Measurements from ENCODE around the gene MYOCD.

Gene MYOCD

DNA sequence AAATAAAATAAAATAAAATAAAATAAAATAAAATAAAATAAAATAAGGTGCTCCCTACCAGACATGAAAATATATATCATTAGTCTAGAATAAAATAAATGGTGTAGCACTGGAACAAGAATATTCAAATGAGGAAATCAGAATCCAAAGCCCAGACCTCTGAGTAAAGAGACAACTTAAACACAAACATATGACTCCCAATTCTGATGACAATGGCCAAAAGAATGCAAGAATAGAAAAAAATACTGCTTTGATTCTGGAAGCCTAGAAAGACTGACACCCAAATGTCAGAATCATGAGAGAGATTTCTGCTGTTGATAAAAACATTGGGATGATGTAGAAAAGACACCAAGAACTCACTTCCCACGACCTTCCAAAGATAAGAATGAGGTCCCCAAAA is 27.9 kb downstream of the MYOCD start:
- Histone ChIP-seq H3K9me3 (ENCODE audit: insufficient read depth, low read length, severe bottlenecking) (no peaks in the 10 kb centered on the region), H3K4me1 (ENCODE audit: insufficient read depth, low read length) (no peaks in the 10 kb centered on the region), H3K36me3 (ENCODE audit: insufficient read depth, low read length) (no peaks in the 10 kb centered on the region), H3K79me2 (ENCODE audit: insufficient read depth, low read length) (no peaks in the 10 kb centered on the region), H3K27ac (ENCODE audit: low read length) (no peak overlapping the region), H3K4me3 (ENCODE audit: low read depth in 1 of 2, low read length in 2 of 2) (no peak overlapping the region), H4K20me1 (ENCODE audit: insufficient read depth, low read length) (no peaks in the 10 kb centered on the region), H3K9ac (ENCODE audit: low read depth, low read length) (no peak overlapping the region), H2AFZ (ENCODE audit: low read depth, low read length) (no peak overlapping the region), H3K4me2 (ENCODE audit: insufficient read depth, low read length) (no peak overlapping the region), H3K27me3 (ENCODE audit: insufficient read depth, low read length, poor library complexity) (no peaks in the 10 kb centered on the region)
- no peak for DNase-seq
- no peak for TF ChIP-seq CTCF (IDR thresholded peaks at IDR 0.05; ENCODE audit: borderline replicate concordance, extremely low read depth, low read length, poor library complexity, severe bottlenecking)
- TF ChIP-seq EZH2 (IDR thresholded peaks at IDR 0.05; ENCODE audit: borderline replicate concordance, low read depth, low read length, severe bottlenecking), result no peak
- no peak for ATAC-seq (ENCODE audit: insufficient read depth, low read depth)

- ATAC-seq (ENCODE audit: insufficient read depth, low read depth) (no peak), DNase-seq (no peak)
- Histone ChIP-seq H3K4me1 (ENCODE audit: insufficient read depth, low read length) (no peaks in the 10 kb centered on the region), H3K4me2 (ENCODE audit: insufficient read depth, low read length) (no peak overlapping the region), H3K27ac (ENCODE audit: low read length) (no peak overlapping the region), H4K20me1 (ENCODE audit: insufficient read depth, low read length) (no peaks in the 10 kb centered on the region), H2AFZ (ENCODE audit: low read depth, low read length) (no peak overlapping the region), H3K9me3 (ENCODE audit: insufficient read depth, low read length, severe bottlenecking) (no peaks in the 10 kb centered on the region), H3K79me2 (ENCODE audit: insufficient read depth, low read length) (no peaks in the 10 kb centered on the region), H3K9ac (ENCODE audit: low read depth, low read length) (no peak overlapping the region), H3K4me3 (ENCODE audit: low read depth in 1 of 2, low read length in 2 of 2) (no peak overlapping the region), H3K36me3 (ENCODE audit: insufficient read depth, low read length) (no peaks in the 10 kb centered on the region), H3K27me3 (ENCODE audit: insufficient read depth, low read length, poor library complexity) (no peaks in the 10 kb centered on the region)
- TF ChIP-seq CTCF (IDR thresholded peaks at IDR 0.05; ENCODE audit: borderline replicate concordance, extremely low read depth, low read length, poor library complexity, severe bottlenecking), result no peak
Measured at GRCh38 chr17:12706070-12706469, 40.4 kb downstream of the MYOCD start.

GRCh38 chr17:12709063-12709462 is 43.4 kb downstream of the MYOCD start:
- Histone ChIP-seq H4K20me1 (ENCODE audit: insufficient read depth, low read length) (no peaks in the 10 kb centered on the region), H3K27ac (ENCODE audit: low read length) (no peak overlapping the region), H3K4me1 (ENCODE audit: insufficient read depth, low read length) (no peaks in the 10 kb centered on the region), H3K27me3 (ENCODE audit: insufficient read depth, low read length, poor library complexity) (no peaks in the 10 kb centered on the region), H3K9ac (ENCODE audit: low read depth, low read length) (no peak overlapping the region), H3K79me2 (ENCODE audit: insufficient read depth, low read length) (no peaks in the 10 kb centered on the region), H3K4me2 (ENCODE audit: insufficient read depth, low read length) (no peak overlapping the region), H3K4me3 (ENCODE audit: low read depth in 1 of 2, low read length in 2 of 2) (no peak overlapping the region), H3K36me3 (ENCODE audit: insufficient read depth, low read length) (no peaks in the 10 kb centered on the region), H3K9me3 (ENCODE audit: insufficient read depth, low read length, severe bottlenecking) (no peaks in the 10 kb centered on the region), H2AFZ (ENCODE audit: low read depth, low read length) (no peak overlapping the region)
- ATAC-seq (ENCODE audit: insufficient read depth, low read depth) (no peak), DNase-seq (no peak)
- no peak for TF ChIP-seq EZH2 (IDR thresholded peaks at IDR 0.05; ENCODE audit: borderline replicate concordance, low read depth, low read length, severe bottlenecking)
- TF ChIP-seq CTCF (IDR thresholded peaks at IDR 0.05; ENCODE audit: borderline replicate concordance, extremely low read depth, low read length, poor library complexity, severe bottlenecking), result no peak

DNA sequence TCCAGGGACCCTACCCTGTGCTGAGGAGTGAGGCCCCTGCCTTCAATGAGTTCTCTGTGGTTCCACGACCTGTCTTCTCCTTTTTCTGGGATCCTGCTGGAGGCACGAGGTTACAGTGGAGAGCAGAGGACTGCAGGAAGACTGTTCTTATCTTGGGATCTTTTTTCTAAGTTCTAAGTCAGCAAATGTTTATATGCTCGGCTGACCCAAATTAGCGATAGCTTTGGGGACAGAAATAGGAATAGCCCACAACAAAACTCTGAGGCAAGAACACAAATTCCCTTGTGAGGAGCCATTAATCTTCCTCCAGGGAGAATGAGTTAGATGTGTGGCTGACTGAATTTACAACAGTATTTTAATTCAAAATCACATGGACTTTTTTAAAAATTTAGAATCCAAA is 46.7 kb downstream of the MYOCD start:
- Histone ChIP-seq H2AFZ (ENCODE audit: low read depth, low read length) (no peak overlapping the region), H3K4me3 (ENCODE audit: low read depth in 1 of 2, low read length in 2 of 2) (no peak overlapping the region), H3K27ac (ENCODE audit: low read length) (no peak overlapping the region), H3K79me2 (ENCODE audit: insufficient read depth, low read length) (no peaks in the 10 kb centered on the region), H3K36me3 (ENCODE audit: insufficient read depth, low read length) (no peaks in the 10 kb centered on the region), H3K4me2 (ENCODE audit: insufficient read depth, low read length) (no peak overlapping the region), H3K9me3 (ENCODE audit: insufficient read depth, low read length, severe bottlenecking) (no peaks in the 10 kb centered on the region), H4K20me1 (ENCODE audit: insufficient read depth, low read length) (no peaks in the 10 kb centered on the region), H3K4me1 (ENCODE audit: insufficient read depth, low read length) (no peaks in the 10 kb centered on the region), H3K9ac (ENCODE audit: low read depth, low read length) (no peak overlapping the region), H3K27me3 (ENCODE audit: insufficient read depth, low read length, poor library complexity) (no peaks in the 10 kb centered on the region)
- no peak for TF ChIP-seq EZH2 (IDR thresholded peaks at IDR 0.05; ENCODE audit: borderline replicate concordance, low read depth, low read length, severe bottlenecking)
- TF ChIP-seq CTCF (IDR thresholded peaks at IDR 0.05; ENCODE audit: borderline replicate concordance, extremely low read depth, low read length, poor library complexity, severe bottlenecking), result no peak
- DNase-seq (no peak), ATAC-seq (ENCODE audit: insufficient read depth, low read depth) (no peak)
